Measurements from ENCODE around the gene SLC30A7.

SLC30A7 gene

DNA sequence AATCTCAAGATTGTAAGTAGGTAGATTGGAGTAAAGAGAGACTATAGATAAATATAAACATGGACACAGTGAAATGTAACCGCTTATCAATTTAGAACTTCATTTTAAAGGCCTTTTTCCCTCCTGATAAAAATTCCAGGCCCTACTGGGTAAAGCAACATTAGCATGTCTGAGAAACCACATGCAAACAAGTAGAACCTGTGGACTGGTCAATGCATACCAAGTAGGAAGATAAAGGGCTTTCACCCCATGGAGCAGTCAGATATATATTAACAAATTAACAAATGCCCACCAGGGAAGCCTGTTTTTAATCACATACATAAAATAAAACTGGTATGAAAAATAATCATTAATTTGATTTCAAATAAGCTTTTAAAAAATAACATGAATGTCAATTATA lies 121.6 kb downstream of the SLC30A7 start:
- Histone ChIP-seq H3K4me1 (ENCODE audit: low read length) (peaks cover 3% of the 10 kb centered on the region; the same call in 1 of the 2 replicates), H3K9me3 (ENCODE audit: insufficient read depth, low read length) (no peaks in the 10 kb centered on the region), H3K4me2 (ENCODE audit: low read length) (no peak overlapping the region), H3K4me3 (ENCODE audit: low read length) (no peak overlapping the region), H2AFZ (ENCODE audit: low read depth, low read length) (no peak overlapping the region), H3K27me3 (ENCODE audit: low read depth, low read length) (no peaks in the 10 kb centered on the region), H3K36me3 (replicated peaks; ENCODE audit: low read depth, low read length) (peaks cover 22% of the 10 kb centered on the region), H3K27ac (ENCODE audit: low read length) (no peak overlapping the region), H4K20me1 (ENCODE audit: insufficient read depth, low read length) (no peaks in the 10 kb centered on the region), H3K9ac (ENCODE audit: low read length) (no peak overlapping the region), H3K79me2 (ENCODE audit: low read length) (no peaks in the 10 kb centered on the region)
- TF ChIP-seq EZH2phosphoT487 (IDR thresholded peaks at IDR 0.05; ENCODE audit: low read depth) = no peak
- TF ChIP-seq, protein P1, sequence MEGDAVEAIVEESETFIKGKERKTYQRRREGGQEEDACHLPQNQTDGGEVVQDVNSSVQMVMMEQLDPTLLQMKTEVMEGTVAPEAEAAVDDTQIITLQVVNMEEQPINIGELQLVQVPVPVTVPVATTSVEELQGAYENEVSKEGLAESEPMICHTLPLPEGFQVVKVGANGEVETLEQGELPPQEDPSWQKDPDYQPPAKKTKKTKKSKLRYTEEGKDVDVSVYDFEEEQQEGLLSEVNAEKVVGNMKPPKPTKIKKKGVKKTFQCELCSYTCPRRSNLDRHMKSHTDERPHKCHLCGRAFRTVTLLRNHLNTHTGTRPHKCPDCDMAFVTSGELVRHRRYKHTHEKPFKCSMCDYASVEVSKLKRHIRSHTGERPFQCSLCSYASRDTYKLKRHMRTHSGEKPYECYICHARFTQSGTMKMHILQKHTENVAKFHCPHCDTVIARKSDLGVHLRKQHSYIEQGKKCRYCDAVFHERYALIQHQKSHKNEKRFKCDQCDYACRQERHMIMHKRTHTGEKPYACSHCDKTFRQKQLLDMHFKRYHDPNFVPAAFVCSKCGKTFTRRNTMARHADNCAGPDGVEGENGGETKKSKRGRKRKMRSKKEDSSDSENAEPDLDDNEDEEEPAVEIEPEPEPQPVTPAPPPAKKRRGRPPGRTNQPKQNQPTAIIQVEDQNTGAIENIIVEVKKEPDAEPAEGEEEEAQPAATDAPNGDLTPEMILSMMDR (IDR thresholded peaks at IDR 0.05; ENCODE audit: low read depth, low read length) = no peak

- Histone ChIP-seq H3K27me3 (ENCODE audit: low read depth, low read length) (no peaks in the 10 kb centered on the region), H3K79me2 (ENCODE audit: low read length) (peaks cover 31% of the 10 kb centered on the region), H3K4me2 (ENCODE audit: low read length) (no peak overlapping the region), H3K4me1 (ENCODE audit: low read length) (peaks cover 14% of the 10 kb centered on the region), H3K36me3 (replicated peaks; ENCODE audit: low read depth, low read length) (peaks cover 15% of the 10 kb centered on the region), H3K9me3 (ENCODE audit: insufficient read depth, low read length) (no peaks in the 10 kb centered on the region), H3K9ac (ENCODE audit: low read length) (no peak overlapping the region), H3K27ac (ENCODE audit: low read length) (no peak overlapping the region), H2AFZ (ENCODE audit: low read depth, low read length) (no peak overlapping the region), H3K4me3 (ENCODE audit: low read length) (no peak overlapping the region), H4K20me1 (ENCODE audit: insufficient read depth, low read length) (no peaks in the 10 kb centered on the region)
- no peak for TF ChIP-seq EZH2phosphoT487 (IDR thresholded peaks at IDR 0.05; ENCODE audit: low read depth)
- TF ChIP-seq, protein P1 (IDR thresholded peaks at IDR 0.05; ENCODE audit: low read depth, low read length) = no peak
These were observed 126.4 kb downstream of the SLC30A7 start for GRCh38 chr1:101022294-101022693.

GRCh38 chr1:101025283-101025656 lies 129.4 kb downstream of the SLC30A7 start:
- Histone ChIP-seq H3K9ac (ENCODE audit: low read length) (peak overlapping the region; percentile 90), H3K27ac (ENCODE audit: low read length) (peak overlapping the region; percentile 38), H3K9me3 (ENCODE audit: insufficient read depth, low read length) (no peaks in the 10 kb centered on the region), H3K4me2 (ENCODE audit: low read length) (peak overlapping the region; percentile 89), H3K4me3 (ENCODE audit: low read length) (peak overlapping the region; percentile 98), H3K36me3 (replicated peaks; ENCODE audit: low read depth, low read length) (peaks cover 17% of the 10 kb centered on the region), H3K4me1 (ENCODE audit: low read length) (peaks cover 31% of the 10 kb centered on the region), H2AFZ (ENCODE audit: low read depth, low read length) (peak overlapping the region; percentile 86), H3K79me2 (ENCODE audit: low read length) (peaks cover 48% of the 10 kb centered on the region), H3K27me3 (ENCODE audit: low read depth, low read length) (no peaks in the 10 kb centered on the region), H4K20me1 (ENCODE audit: insufficient read depth, low read length) (no peaks in the 10 kb centered on the region)
- TF ChIP-seq, protein P1 (IDR thresholded peaks at IDR 0.05; ENCODE audit: low read depth, low read length) = no peak
- TF ChIP-seq EZH2phosphoT487 (IDR thresholded peaks at IDR 0.05; ENCODE audit: low read depth) = no peak

DNA sequence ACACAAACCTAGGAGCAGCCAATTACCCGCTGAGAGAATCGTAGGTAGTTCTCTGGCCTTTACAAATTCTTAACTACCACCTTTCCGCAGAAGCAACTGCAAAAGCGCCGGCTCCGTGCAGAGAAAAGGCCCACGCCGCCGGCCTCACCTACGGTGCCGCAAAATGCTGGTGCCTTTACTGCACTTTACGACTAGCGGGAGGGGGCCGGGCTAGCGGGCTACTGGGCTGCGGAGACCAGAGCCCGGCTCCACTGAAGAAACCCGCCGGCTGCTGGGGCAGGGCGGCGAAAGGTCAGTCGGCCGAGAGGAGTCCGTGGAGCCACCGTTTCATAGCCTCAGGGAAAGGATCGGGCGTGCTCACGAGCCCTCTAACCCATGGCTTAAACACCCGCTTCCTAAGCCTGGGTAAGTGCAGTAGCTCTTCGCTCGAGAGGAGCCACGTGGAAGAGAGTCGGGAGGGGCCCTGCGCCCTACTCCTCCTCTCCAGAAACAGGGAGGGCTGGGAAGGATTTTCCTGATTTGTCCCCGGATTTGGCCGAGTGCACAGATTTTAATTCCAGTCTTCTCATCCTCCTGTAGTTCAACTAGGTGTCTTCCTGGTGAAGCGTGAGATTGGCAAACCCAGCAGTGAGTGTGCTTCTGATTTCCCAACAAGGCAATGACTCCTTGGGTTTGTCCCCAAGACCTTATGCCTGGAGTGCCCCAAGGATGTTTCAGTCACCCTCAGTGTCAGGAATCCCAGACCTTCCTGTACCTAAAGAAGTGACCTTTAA lies 130.0 kb downstream of the SLC30A7 start, which contains the start of gene DPH5:
TSS of gene DPH5 (minus strand) at position 128 of the 773 bp plus-strand sequence. CDS start 341 bp downstream, outside the sequence.
- no peak for TF ChIP-seq EZH2phosphoT487 (IDR thresholded peaks at IDR 0.05; ENCODE audit: low read depth)
- TF ChIP-seq, protein P1 (IDR thresholded peaks at IDR 0.05; ENCODE audit: low read depth, low read length) = no peak
- no peaks in the 10 kb centered on the region for H3K9me3 ChIP-seq (ENCODE audit: insufficient read depth, low read length)

More for the DNA sequence above, 130.0 kb downstream of the SLC30A7 start, which contains the start of gene DPH5:
- peak within 1 kb of the TSS; percentile 98 for H3K4me3 ChIP-seq (ENCODE audit: low read length)
- H3K79me2 ChIP-seq (ENCODE audit: low read length) = peaks cover 49% of the 10 kb centered on the region
- H4K20me1 ChIP-seq (ENCODE audit: insufficient read depth, low read length) = no peaks in the 10 kb centered on the region
- H3K9ac ChIP-seq (ENCODE audit: low read length) = peak within 1 kb of the TSS; percentile 90
- H3K4me1 ChIP-seq (ENCODE audit: low read length) = peaks cover 31% of the 10 kb centered on the region
- peaks cover 14% of the 10 kb centered on the region for H3K36me3 ChIP-seq (replicated peaks; ENCODE audit: low read depth, low read length)
- H2AFZ ChIP-seq (ENCODE audit: low read depth, low read length) = peak within 1 kb of the TSS; percentile 86
- peak within 1 kb of the TSS; percentile 89 for H3K4me2 ChIP-seq (ENCODE audit: low read length)
- no peaks in the 10 kb centered on the region for H3K27me3 ChIP-seq (ENCODE audit: low read depth, low read length)
- H3K27ac ChIP-seq (ENCODE audit: low read length) = peak within 1 kb of the TSS; percentile 38
